Endothelial cell (in vitro differentiated cells): ENCODE data around the gene RETREG2. TPM values are rescaled to one million over a fixed set of nuclear protein-coding genes. Genes with fewer than 3 reads are reported as not detected.

Experiments
- DNase-seq: peaks from one replicate; pipeline ENCODE4 v3.0.0; 2021; ENCODE audit warnings: low spot score
- H3K27ac Mint-ChIP-seq: one replicate; pipeline ENCODE4 v1.8.0; 2021; ENCODE audit warnings: mixed read lengths, inconsistent platforms; ENCODE audit not compliant: unreplicated experiment
- H3K27me3 Mint-ChIP-seq: one replicate; pipeline ENCODE4 v1.8.0; 2021; ENCODE audit warnings: mild to moderate bottlenecking, moderate library complexity, mixed read lengths, inconsistent platforms; ENCODE audit not compliant: unreplicated experiment
- H3K36me3 Mint-ChIP-seq: one replicate; pipeline ENCODE4 v1.8.0; 2021; ENCODE audit warnings: mild to moderate bottlenecking, low read depth, mixed read lengths, inconsistent platforms; ENCODE audit not compliant: unreplicated experiment
- H3K4me1 Mint-ChIP-seq: one replicate; pipeline ENCODE4 v1.8.0; 2021; ENCODE audit warnings: mild to moderate bottlenecking, mixed read lengths, inconsistent platforms; ENCODE audit not compliant: unreplicated experiment
- H3K4me3 Mint-ChIP-seq: one replicate; pipeline ENCODE4 v1.8.0; 2021; ENCODE audit warnings: mild to moderate bottlenecking, mixed read lengths, inconsistent platforms; ENCODE audit not compliant: unreplicated experiment
- H3K9me3 Mint-ChIP-seq: one replicate; pipeline ENCODE4 v1.8.0; 2021; ENCODE audit warnings: mixed read lengths, inconsistent platforms; ENCODE audit not compliant: unreplicated experiment
- total RNA-seq: library from RNA; stranded (reverse); fragmentation: NEBNext Ultra II Directional; extraction: Animal tissue kit (Norgen Biotek cat#: 25700); gene quantifications from one replicate; pipeline ENCODE4 v1.2.1, GENCODE V29; 2021; ENCODE audit not compliant: unreplicated experiment
- TF ChIP-seq, protein P1 (sequence below): fragments of 200-600 bp; sonication (generic); IDR thresholded peaks from one replicate; pipeline ENCODE4 v1.5.0; 2021; ENCODE audit warnings: antibody characterized with exemption; ENCODE audit not compliant: unreplicated experiment

The RETREG2 gene
- total RNA-seq, 1 donor from 2014 or later: 90.6 TPM

DNA sequence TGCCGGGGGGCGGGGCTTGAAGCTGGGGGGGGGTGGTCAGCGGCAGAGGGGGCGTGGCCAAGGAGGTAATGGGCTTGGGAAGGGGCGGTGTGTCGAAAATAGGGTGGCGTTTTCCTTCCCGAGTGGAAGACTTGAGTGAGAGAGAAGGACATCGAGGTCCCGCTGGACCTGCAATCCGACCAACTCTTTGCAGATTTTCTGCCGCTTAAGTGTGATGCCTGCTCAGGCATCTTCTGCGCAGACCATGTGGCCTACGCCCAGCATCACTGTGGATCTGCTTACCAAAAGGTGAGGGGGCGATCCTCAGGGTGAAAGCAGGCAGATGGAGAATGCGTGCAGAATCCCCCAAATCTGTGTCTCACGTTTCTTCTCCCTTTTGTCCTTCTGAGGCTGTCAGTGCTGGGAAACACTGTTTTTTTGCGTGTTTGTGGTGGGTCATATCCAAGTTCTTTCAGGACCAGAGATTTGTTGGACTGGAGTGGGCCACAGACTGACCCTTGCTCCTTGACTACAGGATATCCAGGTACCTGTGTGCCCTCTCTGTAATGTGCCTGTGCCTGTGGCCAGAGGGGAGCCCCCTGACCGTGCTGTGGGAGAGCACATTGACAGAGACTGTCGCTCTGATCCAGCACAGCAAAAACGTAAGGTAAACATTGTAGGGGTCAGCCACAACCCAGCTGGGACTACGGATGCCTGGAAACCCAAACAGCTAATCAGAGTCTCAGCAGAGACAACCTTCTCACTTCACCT is 29.2 kb downstream of the RETREG2 start:
- peaks cover 14% of the 10 kb centered on the region for H3K36me3 Mint-ChIP-seq
- no peaks in the 10 kb centered on the region for H3K9me3 Mint-ChIP-seq
- no peak for DNase-seq
- H3K4me1 Mint-ChIP-seq: peaks cover 17% of the 10 kb centered on the region
- H3K27ac Mint-ChIP-seq: no peak overlapping the region
- peak overlapping the region; percentile 83 for H3K4me3 Mint-ChIP-seq
- TF ChIP-seq, protein P1, sequence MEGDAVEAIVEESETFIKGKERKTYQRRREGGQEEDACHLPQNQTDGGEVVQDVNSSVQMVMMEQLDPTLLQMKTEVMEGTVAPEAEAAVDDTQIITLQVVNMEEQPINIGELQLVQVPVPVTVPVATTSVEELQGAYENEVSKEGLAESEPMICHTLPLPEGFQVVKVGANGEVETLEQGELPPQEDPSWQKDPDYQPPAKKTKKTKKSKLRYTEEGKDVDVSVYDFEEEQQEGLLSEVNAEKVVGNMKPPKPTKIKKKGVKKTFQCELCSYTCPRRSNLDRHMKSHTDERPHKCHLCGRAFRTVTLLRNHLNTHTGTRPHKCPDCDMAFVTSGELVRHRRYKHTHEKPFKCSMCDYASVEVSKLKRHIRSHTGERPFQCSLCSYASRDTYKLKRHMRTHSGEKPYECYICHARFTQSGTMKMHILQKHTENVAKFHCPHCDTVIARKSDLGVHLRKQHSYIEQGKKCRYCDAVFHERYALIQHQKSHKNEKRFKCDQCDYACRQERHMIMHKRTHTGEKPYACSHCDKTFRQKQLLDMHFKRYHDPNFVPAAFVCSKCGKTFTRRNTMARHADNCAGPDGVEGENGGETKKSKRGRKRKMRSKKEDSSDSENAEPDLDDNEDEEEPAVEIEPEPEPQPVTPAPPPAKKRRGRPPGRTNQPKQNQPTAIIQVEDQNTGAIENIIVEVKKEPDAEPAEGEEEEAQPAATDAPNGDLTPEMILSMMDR: no peak
- H3K27me3 Mint-ChIP-seq: peaks cover 8% of the 10 kb centered on the region

GRCh38 chr2:219207884-219208740 is 30.0 kb downstream of the RETREG2 start:
- peaks cover 17% of the 10 kb centered on the region for H3K4me1 Mint-ChIP-seq
- no peak for DNase-seq
- peaks cover 8% of the 10 kb centered on the region for H3K27me3 Mint-ChIP-seq
- TF ChIP-seq, protein P1: no peak
- peaks cover 14% of the 10 kb centered on the region for H3K36me3 Mint-ChIP-seq
- peak overlapping the region; percentile 39 for H3K4me3 Mint-ChIP-seq
- H3K9me3 Mint-ChIP-seq: no peaks in the 10 kb centered on the region
- H3K27ac Mint-ChIP-seq: no peak overlapping the region

- Mint-ChIP-seq H3K9me3 (no peaks in the 10 kb centered on the region), H3K27ac (no peak overlapping the region), H3K4me3 (no peak overlapping the region), H3K4me1 (peaks cover 17% of the 10 kb centered on the region), H3K36me3 (peaks cover 14% of the 10 kb centered on the region), H3K27me3 (peaks cover 9% of the 10 kb centered on the region)
- TF ChIP-seq, protein P1: no peak
- no peak for DNase-seq
Measured at GRCh38 chr2:219209236-219210195, 31.4 kb downstream of the RETREG2 start.

GRCh38 chr2:219210196-219210885 is 32.3 kb downstream of the RETREG2 start:
- Mint-ChIP-seq H3K36me3 (peaks cover 14% of the 10 kb centered on the region), H3K4me1 (peaks cover 17% of the 10 kb centered on the region), H3K4me3 (no peak overlapping the region), H3K9me3 (no peaks in the 10 kb centered on the region), H3K27ac (no peak overlapping the region), H3K27me3 (peaks cover 9% of the 10 kb centered on the region)
- no peak for DNase-seq
- TF ChIP-seq, protein P1: no peak
